Dendritic cell treated with granulocyte-macrophage colony-stimulating factor and Interleukin-4, amounts not matched to agents 40 ng/mL and 50 ng/mL, for 4 days (primary cell): ENCODE results near the gene CALHM3.
"Not testable (repeated sequence)": the region's sequence is repeated elsewhere in the genome, so short reads cannot be mapped to it uniquely, and the experiment has no call there.

ENCODE experiments used
- H3K27ac Mint-ChIP-seq: one replicate; pipeline ENCODE4 v1.8.0; 2022; ENCODE audit warnings: mild to moderate bottlenecking, mixed read lengths
- H3K27me3 Mint-ChIP-seq: one replicate; pipeline ENCODE4 v1.8.0; 2022; ENCODE audit warnings: mild to moderate bottlenecking, mixed read lengths
- H3K36me3 Mint-ChIP-seq: one replicate; pipeline ENCODE4 v1.8.0; 2022; ENCODE audit warnings: low read depth, mixed read lengths
- H3K4me1 Mint-ChIP-seq: one replicate; pipeline ENCODE4 v1.8.0; 2022; ENCODE audit warnings: low read depth, mixed read lengths
- H3K4me3 Mint-ChIP-seq: one replicate; pipeline ENCODE4 v1.8.0; 2022; ENCODE audit warnings: mild to moderate bottlenecking, moderate library complexity, mixed read lengths
- H3K9me3 Mint-ChIP-seq: one replicate; pipeline ENCODE4 v1.8.0; 2022; ENCODE audit warnings: mixed read lengths
- intact Hi-C: fragments of 100-400 bp; cut with micrococcal nuclease; formaldehyde crosslinking; loops from one replicate; pipeline ENCODE4 v1.15.0; 2022

CALHM3 gene, protein sequence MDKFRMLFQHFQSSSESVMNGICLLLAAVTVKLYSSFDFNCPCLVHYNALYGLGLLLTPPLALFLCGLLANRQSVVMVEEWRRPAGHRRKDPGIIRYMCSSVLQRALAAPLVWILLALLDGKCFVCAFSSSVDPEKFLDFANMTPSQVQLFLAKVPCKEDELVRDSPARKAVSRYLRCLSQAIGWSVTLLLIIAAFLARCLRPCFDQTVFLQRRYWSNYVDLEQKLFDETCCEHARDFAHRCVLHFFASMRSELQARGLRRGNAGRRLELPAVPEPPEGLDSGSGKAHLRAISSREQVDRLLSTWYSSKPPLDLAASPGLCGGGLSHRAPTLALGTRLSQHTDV

DNA sequence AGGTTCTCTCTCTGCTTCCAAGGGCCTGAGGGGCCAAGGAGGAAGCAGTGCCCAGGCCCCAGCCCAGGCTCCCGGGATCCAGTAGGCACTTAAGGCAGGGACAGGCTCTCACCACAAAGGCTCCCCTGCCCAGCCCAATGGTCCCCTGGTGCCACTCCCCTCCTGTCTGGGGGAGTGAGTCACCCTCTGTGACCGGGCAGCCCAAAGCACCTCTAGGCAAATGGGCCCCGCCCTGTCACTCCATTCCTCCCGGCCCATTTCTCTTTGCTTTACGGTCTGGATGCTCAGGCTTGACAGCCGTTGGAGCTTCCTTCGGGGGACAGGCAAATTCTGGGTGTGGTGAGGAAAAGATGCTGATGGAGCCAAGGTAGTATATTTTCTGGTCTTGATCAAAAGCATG, at the start of gene CALHM3:
Gene CALHM3, minus strand, starts transcription at position 106 of the 400 bp plus-strand sequence. CDS start 208 bp downstream, outside the sequence.
- Mint-ChIP-seq H3K4me1 (peaks cover 28% of the 10 kb centered on the region), H3K4me3 (no peak within 1 kb of the TSS), H3K27ac (peak within 1 kb of the TSS; percentile 22), H3K9me3 (no peaks in the 10 kb centered on the region), H3K36me3 (no peaks in the 10 kb centered on the region), H3K27me3 (no peaks in the 10 kb centered on the region)
- intact Hi-C loops: no loop called here

DNA sequence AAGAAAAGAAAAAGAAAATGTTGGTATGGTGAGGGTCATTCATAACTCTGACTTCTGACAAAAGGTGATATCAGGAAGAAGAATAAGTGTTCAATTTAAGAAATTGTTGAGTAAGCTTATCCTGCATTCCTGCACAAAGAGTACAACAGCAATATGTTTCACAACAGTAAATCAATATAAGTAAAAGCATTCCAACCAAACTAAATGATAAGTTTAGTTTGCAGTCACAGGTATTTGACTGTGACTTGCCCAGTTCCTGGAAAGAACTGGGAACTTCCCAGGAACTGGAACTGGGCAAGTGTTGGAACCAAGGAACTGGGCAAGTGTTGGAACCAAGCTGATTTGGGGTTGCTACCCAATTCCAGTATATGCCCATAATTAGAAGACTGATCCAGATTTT, 49.5 kb upstream of the CALHM3 start:
- Mint-ChIP-seq H3K4me1 (peaks cover 6% of the 10 kb centered on the region), H3K27ac (no peak overlapping the region), H3K9me3 (peaks cover 10% of the 10 kb centered on the region), H3K4me3 (no peak overlapping the region), H3K36me3 (no peaks in the 10 kb centered on the region), H3K27me3 (peaks cover 27% of the 10 kb centered on the region)
- intact Hi-C loops: no loop called here

DNA sequence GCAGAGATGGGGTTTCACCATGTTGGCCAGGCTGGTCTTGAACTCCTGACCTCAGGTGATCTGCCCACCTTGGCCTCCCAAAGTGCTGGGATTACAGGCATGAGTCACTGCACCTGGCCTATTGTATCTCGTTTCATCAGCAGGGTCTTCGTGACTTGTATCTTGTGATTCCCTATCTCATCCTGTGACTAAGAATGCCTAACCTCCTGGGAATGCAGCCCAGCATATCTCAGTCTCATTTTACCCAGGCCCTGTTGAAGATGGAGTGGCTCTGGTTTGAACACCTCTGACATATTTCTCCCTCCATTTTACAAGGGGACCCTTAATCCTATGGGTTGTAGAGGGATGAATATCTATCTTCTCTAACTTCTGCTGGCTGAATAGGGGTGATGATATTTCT, 48.4 kb upstream of the CALHM3 start:
- H3K4me1 Mint-ChIP-seq, H3K27ac Mint-ChIP-seq, intact Hi-C loops, H3K36me3 Mint-ChIP-seq, H3K4me3 Mint-ChIP-seq: not testable (repeated sequence)
- H3K9me3 Mint-ChIP-seq: peaks cover 10% of the 10 kb centered on the region
- peaks cover 21% of the 10 kb centered on the region for H3K27me3 Mint-ChIP-seq

DNA sequence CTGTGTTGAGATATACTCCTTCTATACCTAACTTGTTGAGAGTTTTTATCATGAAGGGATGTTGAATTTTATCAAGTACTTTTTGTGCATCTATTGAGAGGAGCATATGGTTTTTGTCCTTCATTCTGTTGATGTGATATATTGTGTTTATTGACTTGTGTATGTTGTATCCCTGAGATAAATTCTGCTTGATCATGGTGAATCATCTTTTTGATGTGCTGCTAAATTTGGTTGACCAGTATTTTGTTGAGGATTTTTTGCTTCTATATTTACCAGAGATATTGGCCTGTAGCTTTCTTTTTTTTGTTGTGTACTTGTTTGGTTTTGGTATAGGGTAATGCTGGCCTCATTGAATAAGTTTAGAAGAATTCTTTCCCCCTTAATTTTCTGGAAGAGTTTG, 46.9 kb upstream of the CALHM3 start:
- Mint-ChIP-seq H3K4me3 (no peak overlapping the region), H3K27ac (no peak overlapping the region), H3K27me3 (peaks cover 27% of the 10 kb centered on the region), H3K4me1 (peaks cover 8% of the 10 kb centered on the region), H3K9me3 (peaks cover 10% of the 10 kb centered on the region), H3K36me3 (no peaks in the 10 kb centered on the region)
- intact Hi-C loops: no loop called here

DNA sequence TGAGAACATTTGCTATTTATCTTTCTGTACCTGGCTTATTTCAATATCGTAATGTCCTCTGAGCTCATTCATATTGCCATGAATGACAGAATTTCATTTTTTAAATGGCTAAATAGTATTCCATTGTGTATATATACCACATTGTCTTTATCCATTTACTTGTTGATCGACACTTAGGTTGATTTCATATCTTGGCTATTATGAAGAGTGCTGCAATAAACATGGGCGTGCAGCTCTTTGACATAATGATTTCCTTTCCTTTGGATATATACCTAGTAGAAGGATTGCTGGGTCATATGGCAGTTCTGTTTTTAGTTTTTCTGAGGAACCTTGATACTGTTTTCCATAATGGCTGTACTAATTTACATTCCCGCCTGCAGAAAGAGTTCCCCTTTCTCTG, 44.6 kb upstream of the CALHM3 start:
- peaks cover 23% of the 10 kb centered on the region for H3K27me3 Mint-ChIP-seq
- H3K4me1 Mint-ChIP-seq: peaks cover 8% of the 10 kb centered on the region
- no peak overlapping the region for H3K4me3 Mint-ChIP-seq
- H3K9me3 Mint-ChIP-seq: peaks cover 10% of the 10 kb centered on the region
- no peak overlapping the region for H3K27ac Mint-ChIP-seq
- intact Hi-C loops: no loop called here
- H3K36me3 Mint-ChIP-seq: no peaks in the 10 kb centered on the region

DNA sequence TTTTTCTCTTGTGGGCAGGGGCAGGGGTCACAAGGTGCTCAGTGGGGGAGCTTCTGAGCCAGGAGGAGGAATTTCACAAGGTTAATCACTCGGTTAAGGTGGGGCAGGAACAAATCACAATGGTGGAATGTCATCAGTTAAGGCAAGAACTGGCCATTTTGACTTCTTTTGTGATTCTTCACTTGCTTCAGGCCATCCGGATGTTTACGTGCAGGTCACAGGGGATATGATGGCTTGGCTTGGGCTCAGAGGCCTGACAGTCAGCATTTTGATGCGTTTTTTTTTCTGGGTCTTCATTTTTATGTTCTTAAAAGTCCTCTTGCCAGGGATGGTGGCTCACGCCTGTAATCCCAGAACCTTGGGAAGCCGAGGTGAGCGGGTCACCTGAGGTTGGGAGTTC, 43.0 kb upstream of the CALHM3 start:
- intact Hi-C loops, H3K27ac Mint-ChIP-seq, H3K4me3 Mint-ChIP-seq, H3K36me3 Mint-ChIP-seq: not testable (repeated sequence)
- H3K9me3 Mint-ChIP-seq: peaks cover 10% of the 10 kb centered on the region
- H3K4me1 Mint-ChIP-seq: peaks cover 19% of the 10 kb centered on the region
- H3K27me3 Mint-ChIP-seq: peaks cover 20% of the 10 kb centered on the region

DNA sequence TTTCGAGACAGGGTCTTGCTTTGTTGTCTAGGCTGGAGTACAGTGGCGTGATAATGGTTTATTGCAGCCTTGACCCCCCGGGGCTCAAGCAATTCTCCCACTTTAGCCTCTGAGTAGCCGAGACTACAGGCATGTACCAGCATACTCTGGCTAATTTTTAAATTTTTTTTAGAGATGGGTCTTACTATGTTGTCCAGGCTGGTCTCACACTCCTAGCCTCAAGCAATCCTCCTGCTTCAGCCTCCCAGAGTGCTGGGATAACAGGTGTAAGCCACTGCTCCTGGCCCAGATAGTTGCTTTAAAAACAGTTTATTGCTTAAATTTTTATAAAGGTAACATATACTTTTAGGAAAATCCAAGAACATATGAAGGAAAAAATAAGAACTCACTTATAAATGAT, 40.8 kb upstream of the CALHM3 start:
- Mint-ChIP-seq H3K36me3 (no peaks in the 10 kb centered on the region), H3K27ac (no peak overlapping the region), H3K4me3 (no peak overlapping the region), H3K4me1 (peaks cover 34% of the 10 kb centered on the region), H3K27me3 (peaks cover 11% of the 10 kb centered on the region), H3K9me3 (no peaks in the 10 kb centered on the region)
- intact Hi-C loops: no loop called here

DNA sequence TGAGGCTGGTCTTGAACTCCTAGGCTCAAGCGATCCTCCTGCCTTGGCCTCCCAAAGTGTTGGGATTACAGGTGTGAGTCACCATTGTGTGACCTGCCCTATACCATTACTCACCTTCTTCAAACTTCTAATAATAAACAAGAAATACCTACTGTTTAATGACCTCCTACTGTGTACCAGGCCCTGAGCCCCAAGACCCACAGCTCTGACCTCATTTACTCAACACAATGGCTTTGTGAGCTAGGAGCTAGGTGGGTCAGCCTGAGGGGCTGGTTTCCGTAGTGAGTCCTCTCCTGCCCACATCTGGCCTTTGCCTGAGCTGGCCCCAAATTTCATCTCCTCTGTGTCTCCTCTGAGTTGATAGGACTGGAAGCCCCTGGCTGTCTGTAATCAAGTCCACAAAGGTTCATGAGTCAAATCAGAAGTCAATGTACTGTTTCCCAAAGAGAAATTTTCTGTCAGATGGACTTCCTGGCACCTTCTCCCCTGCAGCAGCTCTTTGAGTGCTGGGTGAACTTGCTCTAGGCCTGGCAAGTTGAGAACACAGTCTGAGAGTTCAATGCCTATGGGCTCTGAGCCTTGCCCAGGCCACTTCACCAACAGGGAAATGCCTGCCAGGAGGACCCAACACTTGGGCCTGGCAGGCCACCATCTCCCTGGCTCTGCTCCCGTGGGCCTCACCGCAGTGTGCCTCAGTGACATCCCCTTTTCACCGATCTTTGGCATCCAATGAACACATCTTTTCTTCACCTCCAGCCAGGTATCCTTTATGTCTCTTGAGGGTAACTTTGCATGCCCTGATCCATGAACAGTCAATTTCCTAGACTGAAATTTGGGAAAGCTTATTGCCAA, 38.4 kb upstream of the CALHM3 start:
- Mint-ChIP-seq H3K4me1 (peaks cover 26% of the 10 kb centered on the region), H3K9me3 (no peaks in the 10 kb centered on the region), H3K27me3 (peaks cover 10% of the 10 kb centered on the region), H3K27ac (no peak overlapping the region), H3K36me3 (no peaks in the 10 kb centered on the region), H3K4me3 (no peak overlapping the region)
- intact Hi-C loops: no loop called here

DNA sequence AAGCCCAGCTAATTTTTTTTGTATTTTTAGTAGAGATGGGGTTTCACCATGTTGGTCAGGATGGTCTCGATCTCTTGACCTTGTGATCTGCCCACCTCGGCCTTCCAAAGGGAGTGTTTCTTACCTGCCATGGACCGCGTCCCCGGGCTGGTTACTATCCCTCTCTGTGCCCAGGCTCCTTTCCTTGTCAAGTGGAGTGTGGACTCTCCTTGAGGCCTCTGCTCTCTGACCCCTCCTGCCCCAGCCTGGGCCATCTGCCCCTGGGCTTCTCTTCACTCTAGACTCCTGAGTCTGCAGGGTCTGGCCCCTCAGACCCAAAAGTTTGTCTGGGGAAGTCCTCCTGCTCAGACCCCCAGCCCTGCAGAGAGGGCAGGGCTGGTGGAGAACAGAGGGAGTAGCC, 35.2 kb upstream of the CALHM3 start:
- intact Hi-C loops: no loop called here
- Mint-ChIP-seq H3K9me3 (no peaks in the 10 kb centered on the region), H3K27me3 (peaks cover 7% of the 10 kb centered on the region), H3K27ac (no peak overlapping the region), H3K4me1 (peaks cover 26% of the 10 kb centered on the region), H3K36me3 (no peaks in the 10 kb centered on the region), H3K4me3 (no peak overlapping the region)

DNA sequence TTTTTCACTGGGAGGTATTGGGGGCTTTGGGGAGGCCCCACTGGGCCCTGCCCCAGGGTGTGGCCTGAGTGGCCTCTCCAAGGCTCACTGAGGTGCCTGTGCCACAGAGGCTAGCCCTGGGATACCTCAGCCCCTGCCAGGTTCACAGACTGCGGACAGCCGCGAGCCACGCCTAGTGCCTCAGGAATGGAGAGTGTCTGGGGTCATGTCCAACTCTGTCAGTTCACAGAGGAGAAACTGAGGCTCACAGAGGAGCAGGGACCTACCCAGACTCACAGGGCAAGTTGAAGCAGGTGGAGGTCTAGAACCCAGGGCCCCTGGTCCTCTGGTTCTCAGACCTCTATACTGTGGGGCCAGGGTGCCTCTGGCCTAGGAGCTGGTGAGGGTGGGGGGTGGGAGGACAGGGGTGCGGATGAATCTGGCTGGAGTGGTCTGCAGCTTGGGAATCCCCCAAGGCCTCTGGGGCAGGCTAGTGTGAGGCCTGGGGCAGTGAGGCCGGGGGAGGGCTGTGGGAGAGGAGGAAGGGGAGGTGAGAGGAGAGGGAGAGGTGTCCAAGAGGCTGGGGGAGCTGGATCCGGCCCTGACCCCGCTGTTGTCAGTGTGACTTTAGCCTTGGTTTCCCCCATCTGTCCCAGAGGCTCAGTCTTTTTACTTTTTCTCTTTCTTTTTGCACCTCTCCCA, 34.5 kb upstream of the CALHM3 start:
- intact Hi-C loops: no loop called here
- Mint-ChIP-seq H3K36me3 (no peaks in the 10 kb centered on the region), H3K4me3 (no peak overlapping the region), H3K4me1 (peaks cover 25% of the 10 kb centered on the region), H3K27me3 (peaks cover 7% of the 10 kb centered on the region), H3K27ac (no peak overlapping the region), H3K9me3 (no peaks in the 10 kb centered on the region)

DNA sequence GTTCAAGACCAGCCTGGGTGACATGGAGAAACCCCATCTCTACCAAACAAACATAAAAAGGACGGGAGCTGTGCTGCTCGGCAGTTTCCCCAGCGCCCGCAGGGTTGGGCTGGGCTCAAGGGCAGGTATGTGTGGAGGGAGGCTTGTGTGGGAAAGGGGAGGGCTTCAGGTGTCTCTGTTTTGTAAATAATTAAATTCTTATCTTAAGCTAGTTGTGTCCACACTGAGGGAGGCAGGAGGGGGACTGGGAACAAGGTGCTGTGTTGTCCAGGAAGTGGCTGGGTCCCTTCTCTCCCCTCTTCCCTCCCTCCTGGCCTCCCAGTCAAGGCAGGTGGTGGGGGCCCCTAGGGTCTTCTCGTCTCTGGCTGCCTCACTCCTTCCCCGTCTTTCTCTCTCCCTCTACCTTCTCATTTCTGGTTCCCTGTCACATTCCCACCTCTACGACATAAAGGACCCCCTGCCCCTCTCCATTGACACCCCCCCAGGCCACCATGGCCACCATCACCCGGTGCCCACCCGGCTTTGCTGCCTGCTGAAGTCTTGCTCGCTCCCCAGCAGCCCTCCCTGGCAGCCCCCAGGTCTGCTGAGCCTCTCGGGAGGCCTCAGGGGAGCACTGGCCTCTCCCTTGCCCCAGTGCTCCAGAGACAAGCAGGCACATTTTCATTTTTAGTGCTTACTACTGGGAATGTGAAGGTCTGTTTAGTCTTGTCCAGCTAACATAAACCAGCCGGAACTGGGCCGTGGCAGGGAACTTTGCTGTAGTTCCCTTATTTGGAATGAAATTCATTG, 33.7 kb upstream of the CALHM3 start:
- peaks cover 8% of the 10 kb centered on the region for H3K27me3 Mint-ChIP-seq
- peaks cover 18% of the 10 kb centered on the region for H3K4me1 Mint-ChIP-seq
- no peaks in the 10 kb centered on the region for H3K36me3 Mint-ChIP-seq
- no peaks in the 10 kb centered on the region for H3K9me3 Mint-ChIP-seq
- intact Hi-C loops: no loop called here
- no peak overlapping the region for H3K4me3 Mint-ChIP-seq
- no peak overlapping the region for H3K27ac Mint-ChIP-seq

DNA sequence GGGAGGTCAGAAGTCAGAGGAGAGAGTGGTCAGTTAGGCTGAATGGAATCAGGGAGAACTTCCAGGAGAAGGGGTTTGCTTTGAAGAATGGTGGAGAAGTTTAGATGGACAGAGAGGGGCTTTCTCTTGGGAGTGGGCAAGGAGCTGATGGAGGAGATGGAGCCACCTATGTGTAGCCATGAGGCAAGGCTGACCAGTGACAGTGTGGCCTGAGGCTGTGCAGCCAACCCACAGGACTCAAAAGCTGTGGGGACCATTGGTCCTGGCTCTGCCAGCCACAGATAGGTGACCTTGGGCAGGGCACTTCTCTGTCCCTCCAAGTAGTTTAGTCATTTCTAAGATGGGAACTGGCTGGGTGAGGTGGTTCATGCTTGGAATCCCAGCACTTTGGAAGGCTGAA, 33.1 kb upstream of the CALHM3 start:
- Mint-ChIP-seq H3K27ac (no peak overlapping the region), H3K27me3 (peaks cover 9% of the 10 kb centered on the region), H3K9me3 (no peaks in the 10 kb centered on the region), H3K36me3 (no peaks in the 10 kb centered on the region), H3K4me1 (peaks cover 15% of the 10 kb centered on the region), H3K4me3 (no peak overlapping the region)
- intact Hi-C loops: no loop called here

DNA sequence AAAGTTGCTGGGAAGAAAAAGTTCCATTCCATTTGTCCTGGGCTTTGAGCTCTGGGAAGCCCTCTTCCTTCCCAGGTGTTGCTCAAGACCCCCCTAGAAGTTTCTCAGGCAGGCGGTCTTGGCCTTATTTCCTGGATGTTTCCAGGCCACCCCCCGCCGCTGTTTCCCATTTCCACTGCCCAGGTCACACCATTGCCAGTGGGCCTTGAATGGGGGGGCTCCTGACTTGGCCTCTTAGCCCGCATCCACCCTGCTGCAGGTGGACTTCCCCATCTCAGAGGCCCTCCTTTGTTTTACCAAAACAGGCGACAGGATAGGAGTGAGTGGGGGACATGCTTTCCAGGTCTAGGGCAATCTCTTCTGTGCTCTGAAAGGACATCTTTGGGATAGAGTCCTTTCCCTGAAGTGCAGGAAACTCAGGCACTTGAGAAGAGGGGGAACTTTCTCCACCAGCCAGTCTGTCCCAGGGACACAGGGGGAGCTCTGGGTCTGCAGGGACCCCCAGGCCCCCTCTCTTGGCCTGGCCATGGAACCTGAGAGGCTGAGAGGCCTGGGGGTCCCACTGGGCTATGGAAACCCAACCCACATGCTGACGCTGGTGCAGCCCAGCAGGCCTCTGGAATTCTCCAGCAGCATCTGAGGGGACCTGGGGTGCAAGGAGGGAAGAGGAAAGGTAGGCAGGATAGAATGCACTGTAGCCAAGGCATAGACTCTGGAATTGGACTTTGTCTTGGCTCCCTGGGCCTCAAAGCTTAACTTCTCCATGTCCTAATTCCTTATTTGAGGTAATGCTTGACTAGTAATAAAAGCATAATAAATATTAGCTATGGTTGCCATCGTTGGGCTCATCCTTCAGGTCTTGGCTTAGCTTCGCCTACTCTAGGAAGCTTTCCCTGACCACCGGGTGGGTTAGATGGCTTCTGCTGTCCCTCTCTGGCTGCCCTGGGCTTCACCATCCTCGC, 32.0 kb upstream of the CALHM3 start:
- H3K27me3 Mint-ChIP-seq: peaks cover 14% of the 10 kb centered on the region
- H3K27ac Mint-ChIP-seq: no peak overlapping the region
- H3K4me3 Mint-ChIP-seq: no peak overlapping the region
- H3K36me3 Mint-ChIP-seq: no peaks in the 10 kb centered on the region
- intact Hi-C loops: no loop called here
- no peaks in the 10 kb centered on the region for H3K9me3 Mint-ChIP-seq
- peaks cover 10% of the 10 kb centered on the region for H3K4me1 Mint-ChIP-seq
